Measurements from ENCODE around the gene PDE9A.

DNA sequence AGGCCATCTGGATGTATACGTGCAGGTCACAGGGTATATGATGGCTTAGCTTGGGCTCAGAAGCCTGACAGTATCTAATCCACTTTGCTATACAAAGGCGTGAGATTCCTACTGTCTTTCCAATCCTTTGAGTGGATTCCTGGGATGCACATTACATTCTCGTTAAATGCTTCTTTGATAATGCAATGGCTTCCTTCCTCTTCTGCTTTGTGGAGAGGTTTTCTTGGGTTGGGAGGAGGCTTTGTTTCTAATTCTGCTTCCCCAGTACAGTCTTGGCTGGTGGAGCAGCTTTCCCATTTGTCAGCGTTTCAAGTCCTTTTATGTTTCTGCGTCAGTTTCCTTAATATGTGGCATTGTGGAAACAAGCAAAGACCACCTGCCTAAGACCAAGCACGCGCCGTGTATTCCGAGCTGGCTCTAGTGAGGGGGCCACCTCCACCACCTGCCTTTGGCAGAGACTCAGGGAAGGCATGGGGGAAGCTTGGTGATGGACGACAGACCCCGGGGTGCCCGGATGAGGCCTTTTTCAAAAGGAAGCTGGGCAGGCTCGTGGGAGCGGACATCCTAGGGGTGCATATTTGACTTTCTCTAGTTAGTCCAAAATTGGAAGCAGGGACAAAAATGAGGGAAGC lies 153.2 kb downstream of the PDE9A start:
- no peak for TF ChIP-seq EZH2phosphoT487 (IDR thresholded peaks at IDR 0.05; ENCODE audit: insufficient read depth, low read depth)
- no peak for TF ChIP-seq EZH2 (IDR thresholded peaks at IDR 0.05; ENCODE audit: insufficient read depth, poor library complexity, severe bottlenecking)
